Stimulated activated CD4-positive, alpha-beta T cell treated with anti-CD3 and anti-CD28 coated beads, Interleukin-4, amount 100 ng/mL, for 4 hours (primary cell): ENCODE results near the gene CNTN4.

Experiments
- DNase-seq, 2 experiments: peaks; one replicate each; pipeline ENCODE4 v3.0.0-alpha.2; 2020

Gene CNTN4

GRCh38 chr3:2153547-2153946, 54.9 kb downstream of the CNTN4 start:
- no peak for DNase-seq

- no peak for DNase-seq
Observed at GRCh38 chr3:2154621-2155020, 56.0 kb downstream of the CNTN4 start.

GRCh38 chr3:2156244-2156847, 57.7 kb downstream of the CNTN4 start:
- no peak for DNase-seq

GRCh38 chr3:2158828-2159227, 60.2 kb downstream of the CNTN4 start:
- DNase-seq = no peak

- no peak for DNase-seq
Observed at GRCh38 chr3:2166552-2166951, 67.9 kb downstream of the CNTN4 start.

GRCh38 chr3:2172561-2173171, 74.0 kb downstream of the CNTN4 start:
- DNase-seq = no peak

GRCh38 chr3:2180634-2181033, 82.0 kb downstream of the CNTN4 start:
- DNase-seq = no peak

- DNase-seq = no peak
Observed at GRCh38 chr3:2198776-2199279, 100.2 kb downstream of the CNTN4 start.

- no peak for DNase-seq
Observed at GRCh38 chr3:2204054-2204453, 105.4 kb downstream of the CNTN4 start.

- DNase-seq = no peak
Observed at GRCh38 chr3:2205692-2206091, 107.0 kb downstream of the CNTN4 start.

- no peak for DNase-seq
Observed at GRCh38 chr3:2206536-2206935, 107.9 kb downstream of the CNTN4 start.

GRCh38 chr3:2211568-2211967, 112.9 kb downstream of the CNTN4 start:
- no peak for DNase-seq

- no peak for DNase-seq
Observed at GRCh38 chr3:2212206-2212605, 113.5 kb downstream of the CNTN4 start.

- DNase-seq = no peak
Observed at GRCh38 chr3:2218375-2218774, 119.7 kb downstream of the CNTN4 start.

- no peak for DNase-seq
Observed at GRCh38 chr3:2218816-2219215, 120.2 kb downstream of the CNTN4 start.

- no peak for DNase-seq
Observed at GRCh38 chr3:2236203-2236602, 137.5 kb downstream of the CNTN4 start.

- no peak for DNase-seq
Observed at GRCh38 chr3:2244137-2244536, 145.5 kb downstream of the CNTN4 start.

GRCh38 chr3:2246873-2247648, 148.4 kb downstream of the CNTN4 start:
- no peak for DNase-seq

GRCh38 chr3:2247831-2248230, 149.2 kb downstream of the CNTN4 start:
- no peak for DNase-seq

- DNase-seq = no peak
Observed at GRCh38 chr3:2250783-2251182, 152.1 kb downstream of the CNTN4 start.

- DNase-seq = no peak
Observed at GRCh38 chr3:2261747-2262146, 163.1 kb downstream of the CNTN4 start.

GRCh38 chr3:2262204-2262603, 163.5 kb downstream of the CNTN4 start:
- DNase-seq = no peak

- DNase-seq = no peak
Observed at GRCh38 chr3:2266606-2267005, 167.9 kb downstream of the CNTN4 start.

GRCh38 chr3:2268779-2269178, 170.1 kb downstream of the CNTN4 start:
- DNase-seq = no peak
